COLO829 (cell line): Measurements from ENCODE around the gene XPNPEP1.

Experiments
- DNase-seq: peaks from one replicate; pipeline ENCODE4 v3.0.0; 2012; ENCODE audit warnings: low spot score

Gene XPNPEP1

DNA sequence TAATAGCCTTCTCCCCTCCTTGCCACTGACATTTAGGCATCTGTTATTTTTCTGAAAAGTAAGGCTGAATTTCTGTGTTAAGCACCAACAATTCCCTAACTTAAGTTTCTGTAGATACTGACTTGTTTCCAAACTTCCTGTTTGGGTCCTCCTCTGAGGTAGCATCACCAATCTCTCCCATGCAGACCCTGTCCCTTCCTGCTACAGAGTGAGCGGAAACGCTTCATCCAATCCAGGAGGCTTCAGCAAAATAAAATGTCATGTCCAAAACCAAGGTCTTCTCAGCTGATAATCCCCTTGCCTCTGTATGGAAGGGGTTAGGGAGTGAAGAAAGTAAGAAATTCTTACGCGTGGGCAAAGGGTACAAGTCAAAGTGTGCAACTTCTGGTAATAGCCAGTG lies 29.9 kb downstream of the XPNPEP1 start:
- no peak for DNase-seq

GRCh38 chr10:109892931-109893330 lies 30.4 kb downstream of the XPNPEP1 start:
- no peak for DNase-seq

GRCh38 chr10:109892117-109892516 lies 31.2 kb downstream of the XPNPEP1 start:
- no peak for DNase-seq

GRCh38 chr10:109891105-109891504 lies 32.2 kb downstream of the XPNPEP1 start:
- no peak for DNase-seq

GRCh38 chr10:109889867-109890266 lies 33.4 kb downstream of the XPNPEP1 start:
- no peak for DNase-seq

GRCh38 chr10:109887776-109888175 lies 35.5 kb downstream of the XPNPEP1 start:
- no peak for DNase-seq

DNA sequence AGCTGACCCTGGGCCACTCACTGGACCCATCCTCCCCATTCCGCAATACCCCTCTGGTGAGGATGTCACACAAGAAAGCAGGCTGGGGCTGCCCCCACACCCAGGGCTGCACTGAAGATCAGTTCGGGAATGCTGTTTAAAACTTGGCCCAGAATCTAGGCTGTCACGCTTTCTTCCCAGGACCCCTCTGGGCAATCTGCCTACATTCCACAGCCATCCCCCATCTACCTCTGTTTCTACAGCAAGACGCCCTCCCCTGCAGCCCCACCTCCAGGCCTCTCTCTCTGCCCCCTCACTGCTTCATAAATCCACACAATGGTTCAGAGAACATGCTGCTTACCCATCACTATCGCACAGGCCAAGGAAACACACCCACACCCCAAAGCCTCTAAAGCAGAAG lies 36.1 kb downstream of the XPNPEP1 start:
- DNase-seq: no peak

- no peak for DNase-seq
Measured at GRCh38 chr10:109886781-109887140, 36.5 kb downstream of the XPNPEP1 start.

- no peak for DNase-seq
Measured at GRCh38 chr10:109886037-109886780, 37.1 kb downstream of the XPNPEP1 start.

- DNase-seq: peak; percentile 88
Measured at GRCh38 chr10:109883859-109884771, 39.2 kb downstream of the XPNPEP1 start.

GRCh38 chr10:109882251-109883057 lies 40.9 kb downstream of the XPNPEP1 start:
- no peak for DNase-seq

GRCh38 chr10:109881769-109882057 lies 41.6 kb downstream of the XPNPEP1 start:
- no peak for DNase-seq

DNA sequence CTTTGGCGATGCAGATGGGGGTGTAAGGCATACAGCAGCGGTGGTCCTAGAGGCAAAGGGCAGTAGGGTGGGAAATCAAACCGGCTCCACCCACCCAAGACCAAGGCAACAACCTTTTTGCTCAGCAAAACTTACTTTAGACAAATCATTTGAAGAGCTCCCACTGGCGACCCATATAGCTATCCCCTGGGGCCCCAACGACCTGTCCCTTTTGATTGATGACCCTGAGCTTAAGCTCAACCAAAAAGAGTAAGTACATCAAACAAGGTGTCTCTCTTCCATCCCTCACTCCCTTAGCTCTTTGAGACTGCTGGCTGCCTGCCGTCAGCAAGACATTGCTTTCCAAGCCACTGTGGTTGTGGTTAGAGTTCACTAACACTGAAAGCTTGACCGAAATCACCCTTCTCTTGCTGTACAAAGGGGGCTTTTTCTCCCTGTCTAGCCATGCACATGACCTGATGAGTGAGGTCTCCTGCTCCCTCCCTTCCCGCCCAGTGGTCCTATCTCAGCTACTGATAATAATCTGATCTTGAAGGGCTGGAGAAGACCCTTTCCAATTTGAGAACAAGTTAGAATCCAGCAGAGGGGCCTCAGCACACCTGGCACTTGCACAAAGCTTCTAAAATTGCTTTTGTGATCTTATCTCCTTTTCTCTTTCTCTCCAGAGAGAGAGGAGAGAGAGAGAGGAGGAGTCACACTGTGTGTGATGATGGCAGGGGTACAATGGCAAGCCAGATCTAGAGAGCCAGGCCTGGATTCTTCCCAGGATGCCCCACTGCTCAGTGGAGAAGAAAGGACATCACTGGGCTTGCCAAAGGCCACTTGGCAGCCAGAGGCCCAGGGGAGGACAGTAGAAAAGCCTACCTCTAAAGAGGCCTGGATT lies 42.2 kb downstream of the XPNPEP1 start:
- no peak for DNase-seq

GRCh38 chr10:109877546-109877945 lies 45.8 kb downstream of the XPNPEP1 start:
- DNase-seq: no peak

GRCh38 chr10:109875828-109876821 lies 47.2 kb downstream of the XPNPEP1 start:
- DNase-seq: no peak

DNA sequence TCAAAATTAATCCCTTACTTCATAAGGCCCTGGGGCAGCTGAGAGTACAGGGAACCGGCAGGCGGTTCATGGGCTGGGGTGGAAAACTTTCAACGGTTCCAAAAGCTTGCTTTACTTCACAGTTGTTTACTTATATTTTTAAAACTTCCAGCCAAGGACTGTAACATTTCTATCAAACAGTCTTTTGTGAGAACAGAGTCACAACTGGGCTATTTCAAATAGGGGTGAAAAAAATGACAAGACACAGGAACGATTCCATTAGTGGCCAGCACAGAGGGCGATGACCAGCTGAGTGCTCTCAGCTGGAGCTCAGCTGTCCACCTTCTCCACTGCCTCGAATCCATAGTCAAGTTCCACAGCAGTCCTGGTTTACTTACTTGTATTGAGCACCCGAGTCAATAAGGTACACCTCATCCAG lies 48.2 kb downstream of the XPNPEP1 start:
- no peak for DNase-seq

GRCh38 chr10:109871476-109871875 lies 51.8 kb downstream of the XPNPEP1 start:
- no peak for DNase-seq

GRCh38 chr10:109866995-109867635 lies 56.2 kb downstream of the XPNPEP1 start:
- no peak for DNase-seq

DNA sequence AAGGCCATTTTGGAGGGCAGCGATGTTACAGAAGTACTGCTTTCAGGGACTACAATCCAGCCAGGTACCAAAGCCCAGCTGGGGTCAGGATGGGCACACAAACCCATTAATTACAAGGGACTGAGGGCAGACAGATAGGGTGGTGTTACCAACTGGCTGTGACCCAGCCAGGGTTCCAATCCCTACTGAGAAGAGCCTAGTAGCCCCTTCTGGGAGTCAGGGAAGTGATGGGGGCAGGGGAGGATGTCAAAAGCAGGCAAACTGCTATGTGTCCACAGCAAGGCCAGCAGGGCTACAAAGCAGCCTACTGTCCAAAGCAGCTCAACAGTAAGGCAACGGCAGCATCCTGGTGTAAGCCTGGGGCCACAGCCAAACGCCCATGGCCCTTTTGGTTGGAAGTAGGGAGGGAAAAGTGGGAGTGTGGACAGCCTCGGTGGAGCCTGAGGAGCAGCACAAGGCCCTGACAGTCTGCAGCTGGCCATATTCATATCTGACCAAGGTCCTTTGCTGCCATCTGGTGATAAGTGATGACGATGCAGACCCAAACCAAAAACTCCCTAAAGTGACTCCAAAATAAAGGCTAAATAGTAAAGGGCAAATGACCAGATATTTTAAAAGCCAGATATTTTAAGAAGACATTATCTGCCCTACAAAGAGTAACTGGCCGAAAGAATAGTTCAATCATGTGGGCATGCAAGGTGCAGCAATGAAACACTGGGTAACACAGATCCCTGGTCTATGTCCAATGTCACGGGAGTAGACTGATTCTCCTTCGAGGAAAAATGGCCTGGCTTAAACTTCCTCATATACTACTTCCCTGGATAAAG lies 56.9 kb downstream of the XPNPEP1 start:
- peak; percentile 5 for DNase-seq
